OCI-LY7 (cell line): ENCODE results near the gene FOLR2. TPM values are rescaled to one million over a fixed set of nuclear protein-coding genes. Genes with fewer than 3 reads are reported as not detected.
A peak's percentile ranks its signal among the peaks of the same experiment; 100 is the strongest.

ENCODE experiments used
- BruUV-seq: library from RNA; stranded (reverse); fragments of 400-500 nt; replicated peaks from 2 replicates; lab custom pipeline; 2021; lab: Mats Ljungman, UMichigan
- CTCF ChIA-PET: fragments of 300-600 bp; sonication (Branson Sonifier 250); formaldehyde crosslinking; loops from one replicate; lab custom pipeline; 2022; ENCODE audit warnings: antibody characterized with exemption; ENCODE audit not compliant: unreplicated experiment; lab: Charles Lee
- POLR2A ChIA-PET: fragments of 300-600 bp; sonication (Branson Sonifier 250); formaldehyde crosslinking; loops from one replicate; lab custom pipeline; 2022; ENCODE audit warnings: antibody characterized with exemption; lab: Charles Lee
- DNase-seq: peaks from one replicate; pipeline ENCODE4 v3.0.0-alpha.2; 2015; ENCODE audit warnings: low spot score
- H2AFZ ChIP-seq: fragments of 200-600 bp; sonication (generic), shearing (Covaris generic); 2 replicates; pipeline ENCODE4 v1.6.1; 2014; ENCODE audit warnings: mild to moderate bottlenecking, antibody characterized with exemption, low read length, moderate library complexity
- H3K27ac ChIP-seq: fragments of 200-600 bp; sonication (generic); 2 replicates; pipeline ENCODE4 v1.5.1; 2014; ENCODE audit warnings: mixed run types, low read depth, mild to moderate bottlenecking, moderate library complexity, low read length, inconsistent platforms; ENCODE audit not compliant: poor library complexity, severe bottlenecking
- H3K36me3 ChIP-seq: fragments of 200-600 bp; sonication (generic); 2 replicates; pipeline ENCODE4 v1.6.1; 2014; ENCODE audit warnings: mild to moderate bottlenecking, antibody characterized with exemption, low read length, moderate library complexity, mixed read lengths; ENCODE audit not compliant: insufficient read depth
- H3K4me1 ChIP-seq: fragments of 200-600 bp; sonication (generic); 2 replicates; pipeline ENCODE4 v1.5.1; 2014; ENCODE audit warnings: mild to moderate bottlenecking, low read length; ENCODE audit not compliant: insufficient read depth, poor library complexity, severe bottlenecking
- H3K4me2 ChIP-seq: fragments of 200-600 bp; sonication (generic); 2 replicates; pipeline ENCODE4 v1.6.1; 2014; ENCODE audit warnings: mild to moderate bottlenecking, low read length
- H3K4me3 ChIP-seq: fragments of 200-600 bp; sonication (generic); 2 replicates; pipeline ENCODE4 v1.5.1; 2014; ENCODE audit warnings: mild to moderate bottlenecking, low read depth, low read length; ENCODE audit not compliant: poor library complexity, severe bottlenecking
- H3K79me2 ChIP-seq: fragments of 200-600 bp; sonication (generic); 2 replicates; pipeline ENCODE4 v1.6.1; 2016; ENCODE audit warnings: low read depth, mild to moderate bottlenecking, low read length, moderate library complexity, mixed read lengths; ENCODE audit not compliant: insufficient read depth
- H3K9me2 ChIP-seq: fragments of 200-600 bp; sonication (generic); 2 replicates; pipeline ENCODE4 v1.6.1; 2016; ENCODE audit warnings: mild to moderate bottlenecking, low read length, mixed read lengths; ENCODE audit not compliant: insufficient read depth
- H3K9me3 ChIP-seq: fragments of 200-600 bp; sonication (generic); 2 replicates; pipeline ENCODE4 v1.6.1; 2014; ENCODE audit warnings: mild to moderate bottlenecking, mixed run types, low read length, mixed read lengths
- H4K20me1 ChIP-seq: fragments of 200-600 bp; sonication (generic); 2 replicates; pipeline ENCODE4 v1.6.1; 2014; ENCODE audit warnings: mild to moderate bottlenecking, antibody characterized with exemption, low read length, moderate library complexity, mixed read lengths; ENCODE audit not compliant: insufficient read depth
- EZH2phosphoT487 ChIP-seq: fragments of 200-600 bp; sonication (generic); IDR thresholded peaks from 2 replicates; pipeline ENCODE4 v1.6.1; 2018; ENCODE audit warnings: low read depth, borderline replicate concordance, mild to moderate bottlenecking, mixed run types, antibody characterized with exemption, low read length, moderate library complexity, mixed read lengths
- intact Hi-C: fragments of 100-400 bp; cut with micrococcal nuclease; formaldehyde crosslinking; loops from one replicate; pipeline ENCODE4 v1.10.0; 2022; ENCODE audit not compliant: unreplicated experiment
- total RNA-seq, 2 experiments: library from RNA; depleted of rRNA in 1 of 2; stranded (reverse); fragments of >200 nt in 1 of 2; shearing (Covaris generic) in 1 of 2; gene quantifications; 2 replicates each; pipeline ENCODE4 v1.2.3, GENCODE V29; 2014 to 2022
- TF ChIP-seq, protein P1 (sequence below): fragments of 200-600 bp; sonication (generic); conservative IDR thresholded peaks from 2 replicates; pipeline ENCODE4 v1.5.1; 2014; ENCODE audit warnings: mild to moderate bottlenecking, antibody characterized with exemption, low read length, moderate library complexity, mixed read lengths

The FOLR2 gene
- total RNA-seq, 2 experiments from 2014 or later = 12.8 to 14.4 TPM

GRCh38 chr11:72227316-72228228 is 11.0 kb downstream of the FOLR2 start:
- no peak for TF ChIP-seq EZH2phosphoT487
- TF ChIP-seq, protein P1, sequence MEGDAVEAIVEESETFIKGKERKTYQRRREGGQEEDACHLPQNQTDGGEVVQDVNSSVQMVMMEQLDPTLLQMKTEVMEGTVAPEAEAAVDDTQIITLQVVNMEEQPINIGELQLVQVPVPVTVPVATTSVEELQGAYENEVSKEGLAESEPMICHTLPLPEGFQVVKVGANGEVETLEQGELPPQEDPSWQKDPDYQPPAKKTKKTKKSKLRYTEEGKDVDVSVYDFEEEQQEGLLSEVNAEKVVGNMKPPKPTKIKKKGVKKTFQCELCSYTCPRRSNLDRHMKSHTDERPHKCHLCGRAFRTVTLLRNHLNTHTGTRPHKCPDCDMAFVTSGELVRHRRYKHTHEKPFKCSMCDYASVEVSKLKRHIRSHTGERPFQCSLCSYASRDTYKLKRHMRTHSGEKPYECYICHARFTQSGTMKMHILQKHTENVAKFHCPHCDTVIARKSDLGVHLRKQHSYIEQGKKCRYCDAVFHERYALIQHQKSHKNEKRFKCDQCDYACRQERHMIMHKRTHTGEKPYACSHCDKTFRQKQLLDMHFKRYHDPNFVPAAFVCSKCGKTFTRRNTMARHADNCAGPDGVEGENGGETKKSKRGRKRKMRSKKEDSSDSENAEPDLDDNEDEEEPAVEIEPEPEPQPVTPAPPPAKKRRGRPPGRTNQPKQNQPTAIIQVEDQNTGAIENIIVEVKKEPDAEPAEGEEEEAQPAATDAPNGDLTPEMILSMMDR = no peak
- POLR2A ChIA-PET = no interaction called here
- Histone ChIP-seq H3K4me1 (peaks cover 26% of the 10 kb centered on the region), H3K27ac (no peak overlapping the region), H3K9me3 (no peaks in the 10 kb centered on the region), H3K9me2 (no peaks in the 10 kb centered on the region), H4K20me1 (no peaks in the 10 kb centered on the region), H3K36me3 (peaks cover 61% of the 10 kb centered on the region), H2AFZ (no peak overlapping the region), H3K4me2 (peak overlapping the region; percentile 7; the same call in 1 of the 2 replicates), H3K4me3 (no peak overlapping the region), H3K79me2 (peaks cover 16% of the 10 kb centered on the region; the same call in 1 of the 2 replicates)
- intact Hi-C loops = no loop called here
- no TSS peak for BruUV-seq
- DNase-seq = no peak
- CTCF ChIA-PET = interaction anchor here (0.5 kb wide), 1 partner anchor 202 kb away, joined by 3 read pairs; no protein-coding TSS in a partner anchor

- POLR2A ChIA-PET = no interaction called here
- peaks cover 23% of the 10 kb centered on the region for H3K4me1 ChIP-seq
- intact Hi-C loops = no loop called here
- peaks cover 16% of the 10 kb centered on the region; the same call in 1 of the 2 replicates for H3K79me2 ChIP-seq
- H3K9me3 ChIP-seq = no peaks in the 10 kb centered on the region
- H4K20me1 ChIP-seq = no peaks in the 10 kb centered on the region
- H3K36me3 ChIP-seq = peaks cover 68% of the 10 kb centered on the region
- no peak for DNase-seq
- no peak overlapping the region for H3K4me2 ChIP-seq
- TF ChIP-seq, protein P1 = no peak
- no peak for TF ChIP-seq EZH2phosphoT487
- H3K27ac ChIP-seq = no peak overlapping the region
- H2AFZ ChIP-seq = no peak overlapping the region
- no TSS peak for BruUV-seq
- H3K4me3 ChIP-seq = no peak overlapping the region
- H3K9me2 ChIP-seq = no peaks in the 10 kb centered on the region
- CTCF ChIA-PET = interaction anchor here (0.5 kb wide), 1 partner anchor 203 kb away, joined by 3 read pairs; no protein-coding TSS in a partner anchor
These were observed 11.7 kb downstream of the FOLR2 start for GRCh38 chr11:72228229-72228843.
